ENCODE data around the gene GAL3ST1.
"Not testable (repeated sequence)": the region's sequence is repeated elsewhere in the genome, so short reads cannot be mapped to it uniquely, and the experiment has no call there.

The GAL3ST1 gene

GRCh38 chr22:30556388-30556787, 18.1 kb downstream of the GAL3ST1 start:
- no peak for FAIRE-seq
- no peak for DNase-seq (ENCODE audit: insufficient read length, low spot score)
- no peak for TF ChIP-seq CTCF (IDR thresholded peaks at IDR 0.05; ENCODE audit: insufficient read depth, missing control alignments)

- no peak for DNase-seq (ENCODE audit: insufficient read length, low spot score)
Measured at GRCh38 chr22:30555282-30556210, 18.9 kb downstream of the GAL3ST1 start.

GRCh38 chr22:30553971-30554370, 20.5 kb downstream of the GAL3ST1 start:
- no peak for DNase-seq (ENCODE audit: insufficient read length, low spot score)
- no peak for TF ChIP-seq CTCF (IDR thresholded peaks at IDR 0.05; ENCODE audit: insufficient read depth, missing control alignments)
- FAIRE-seq, result no peak

More at GRCh38 chr22:30555282-30556210, 18.9 kb downstream of the GAL3ST1 start:
- no peak for FAIRE-seq
- TF ChIP-seq CTCF (IDR thresholded peaks at IDR 0.05; ENCODE audit: insufficient read depth, missing control alignments), result no peak

- no peak for DNase-seq (ENCODE audit: insufficient read length, low spot score)
- TF ChIP-seq CTCF (IDR thresholded peaks at IDR 0.05; ENCODE audit: insufficient read depth, missing control alignments), result no peak
- no peak for FAIRE-seq
Measured at GRCh38 chr22:30552719-30553118, 21.7 kb downstream of the GAL3ST1 start.

- FAIRE-seq; DNase-seq (ENCODE audit: insufficient read length, low spot score): not testable (repeated sequence)
Measured at GRCh38 chr22:30551813-30552212, 22.7 kb downstream of the GAL3ST1 start.

- DNase-seq (ENCODE audit: insufficient read length, low spot score), result no peak
- TF ChIP-seq CTCF (IDR thresholded peaks at IDR 0.05; ENCODE audit: insufficient read depth, missing control alignments), result no peak
- FAIRE-seq, result no peak
Measured at GRCh38 chr22:30547188-30547587, 27.3 kb downstream of the GAL3ST1 start.

- no peak for TF ChIP-seq CTCF (IDR thresholded peaks at IDR 0.05; ENCODE audit: insufficient read depth, missing control alignments)
Measured at GRCh38 chr22:30546616-30547015, 27.8 kb downstream of the GAL3ST1 start, which contains the start of gene SEC14L6. SEC14L6 (minus strand) TSS chr22:30546741; CDS start chr22:30546682, 59 bp downstream.

More at GRCh38 chr22:30546616-30547015, 27.8 kb downstream of the GAL3ST1 start, which contains the start of gene SEC14L6:
- DNase-seq (ENCODE audit: insufficient read length, low spot score) (no peak), FAIRE-seq (no peak)

Data from D721Med (cell line).